HUDEP-2 (cell line): ENCODE results near the gene SLCO3A1.

Experiments used
- DNase-seq, 76 experiments: peaks; one replicate each; lab custom pipeline; 2025; ENCODE audit not compliant: unreplicated experiment in 76 of 76; lab: John Stamatoyannopoulos, UW

Gene SLCO3A1

DNA sequence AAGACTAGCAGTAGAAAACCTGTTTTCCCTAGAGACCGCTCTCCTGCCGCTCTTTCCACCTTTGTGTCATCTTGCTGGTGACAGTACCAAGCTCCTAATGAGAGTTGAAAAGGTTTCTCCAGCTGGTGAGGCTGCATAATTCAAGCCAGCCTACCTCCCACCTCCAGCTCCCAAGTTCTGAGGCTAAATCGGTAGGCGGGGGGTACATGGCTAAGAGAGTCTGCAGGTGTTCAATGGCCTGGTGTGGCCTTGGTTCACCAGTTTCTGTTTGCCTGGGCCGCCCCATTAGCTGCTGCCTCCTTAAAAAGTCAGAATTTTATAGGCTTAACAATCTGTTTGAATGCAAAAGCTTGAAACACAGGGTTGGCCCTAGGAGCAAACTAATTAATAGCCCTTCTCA is 262.8 kb downstream of the SLCO3A1 start:
- no peak for DNase-seq

DNA sequence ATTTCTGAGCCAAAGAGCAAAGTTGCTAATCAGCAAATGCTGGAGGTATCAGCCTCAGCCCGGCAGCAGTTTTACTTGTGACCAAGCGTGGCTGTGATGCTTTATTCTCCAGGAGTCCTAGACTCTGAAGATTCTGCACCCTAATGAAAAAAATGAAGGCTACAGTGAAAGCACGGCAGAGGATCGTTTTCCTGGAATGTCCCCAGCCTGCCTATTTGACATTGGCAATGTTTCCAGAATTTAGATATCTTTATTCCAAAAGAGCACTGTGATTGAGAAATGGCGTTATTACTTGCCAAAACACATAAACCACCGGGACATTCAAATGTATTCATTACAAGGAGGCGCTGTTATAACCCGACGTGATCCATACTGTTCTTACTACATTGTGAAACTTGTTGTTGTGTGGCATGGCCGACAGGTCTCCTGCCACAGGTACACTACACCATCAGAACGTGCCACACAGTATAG is 263.8 kb downstream of the SLCO3A1 start:
- no peak for DNase-seq

DNA sequence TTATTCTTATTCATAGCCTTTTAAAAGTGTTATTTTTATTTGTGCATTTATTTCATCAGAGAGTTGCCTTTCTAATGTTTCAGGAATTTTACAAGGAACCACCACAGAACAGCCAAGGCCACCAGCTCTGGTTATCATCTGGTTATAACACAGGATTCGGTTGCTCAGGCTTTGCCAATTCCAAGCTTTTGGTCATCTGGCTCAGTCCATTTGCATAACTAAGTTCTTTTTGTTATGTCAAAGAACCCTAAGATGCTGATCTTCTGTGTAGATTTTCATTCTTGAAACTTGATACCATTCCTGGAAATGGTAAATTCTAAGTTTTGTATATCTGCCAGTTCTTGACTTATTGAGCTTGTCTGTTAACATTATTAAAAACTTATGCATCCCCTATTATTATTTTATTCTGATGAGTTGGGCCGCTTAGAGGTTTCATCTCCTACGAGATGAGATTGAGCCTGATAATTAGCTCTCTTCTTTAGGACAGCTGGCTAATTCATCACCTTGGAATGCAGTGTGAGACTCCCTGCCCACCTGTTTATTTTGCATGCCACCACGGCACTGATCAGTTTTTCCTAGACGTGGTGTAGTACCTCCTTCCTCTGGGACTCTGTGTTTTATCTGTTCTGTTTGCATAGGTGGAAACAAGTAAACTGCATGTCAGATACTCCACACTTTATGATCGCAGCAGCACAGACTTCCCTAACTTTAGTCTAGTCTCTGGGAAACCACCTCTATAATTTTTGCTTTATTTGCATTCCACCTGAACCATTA is 264.8 kb downstream of the SLCO3A1 start:
- no peak for DNase-seq

DNA sequence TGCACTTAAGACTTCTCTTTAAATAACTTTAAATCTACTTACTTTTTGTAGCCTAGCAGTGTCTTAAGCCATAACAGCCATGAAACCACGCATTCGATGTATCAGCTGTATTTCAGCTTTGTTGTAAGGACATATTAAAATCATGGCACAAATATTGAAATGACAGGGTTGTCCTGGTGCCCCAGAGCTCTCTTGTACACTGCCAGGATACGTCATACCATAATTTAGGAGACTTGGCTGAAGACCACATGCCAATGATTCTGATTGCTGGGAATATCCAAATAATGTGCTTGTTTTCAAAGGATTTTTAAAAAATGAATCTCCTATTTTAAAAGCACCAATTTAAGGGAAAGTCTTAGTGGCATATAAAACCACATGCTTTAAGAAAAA is 265.4 kb downstream of the SLCO3A1 start:
- no peak for DNase-seq

DNA sequence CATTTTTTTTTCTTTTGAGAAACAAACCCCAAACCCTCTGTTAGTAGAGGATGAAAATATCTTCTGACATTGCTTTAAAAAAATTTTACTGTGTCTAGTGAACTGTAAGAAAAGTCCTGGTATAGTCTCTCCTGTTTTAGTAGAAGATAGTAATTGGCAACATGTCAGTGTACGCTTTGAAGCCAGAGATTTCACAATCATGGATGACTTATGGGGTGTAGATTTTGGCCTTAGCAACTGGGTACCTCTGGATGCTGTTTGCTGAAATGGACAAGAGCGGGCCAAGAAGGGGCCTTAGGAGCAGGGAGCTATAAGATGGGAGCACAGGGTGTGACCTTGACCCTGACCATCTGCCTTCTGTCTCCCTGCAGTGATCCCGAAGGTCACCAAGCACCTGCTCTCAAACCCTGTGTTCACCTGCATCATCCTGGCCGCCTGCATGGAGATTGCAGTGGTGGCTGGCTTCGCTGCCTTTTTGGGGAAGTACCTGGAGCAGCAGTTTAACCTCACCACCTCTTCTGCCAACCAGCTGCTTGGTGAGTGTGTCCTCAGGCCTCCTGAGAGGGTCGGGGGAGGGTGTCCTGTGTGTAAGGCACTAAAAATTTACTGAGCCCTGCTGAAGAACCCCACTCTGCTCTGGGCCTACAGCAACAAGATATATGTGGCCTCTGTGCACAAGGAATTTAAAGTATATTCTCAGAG is 266.7 kb downstream of the SLCO3A1 start:
- peak in 6 of 76 experiments; percentile 6 to 40 (median 20) for DNase-seq

DNA sequence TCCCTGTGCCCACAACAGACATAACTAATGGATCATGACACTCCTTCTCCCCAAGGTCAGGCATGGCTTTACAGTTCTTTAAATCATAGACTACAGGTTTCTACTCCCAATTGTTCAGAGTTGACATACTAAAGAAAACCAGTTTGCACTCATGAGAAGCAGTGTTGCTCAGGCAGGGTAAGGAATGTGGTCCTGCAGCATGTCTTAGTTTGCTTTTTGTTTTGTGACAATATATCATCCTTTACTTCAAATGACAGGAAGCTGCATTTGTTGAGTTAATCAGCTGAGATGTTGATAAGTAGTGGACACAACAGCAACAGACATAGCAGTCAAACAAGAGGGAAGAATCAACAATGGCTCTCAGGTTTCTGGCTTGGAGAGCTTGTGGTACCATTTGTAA is 267.5 kb downstream of the SLCO3A1 start:
- no peak for DNase-seq

DNA sequence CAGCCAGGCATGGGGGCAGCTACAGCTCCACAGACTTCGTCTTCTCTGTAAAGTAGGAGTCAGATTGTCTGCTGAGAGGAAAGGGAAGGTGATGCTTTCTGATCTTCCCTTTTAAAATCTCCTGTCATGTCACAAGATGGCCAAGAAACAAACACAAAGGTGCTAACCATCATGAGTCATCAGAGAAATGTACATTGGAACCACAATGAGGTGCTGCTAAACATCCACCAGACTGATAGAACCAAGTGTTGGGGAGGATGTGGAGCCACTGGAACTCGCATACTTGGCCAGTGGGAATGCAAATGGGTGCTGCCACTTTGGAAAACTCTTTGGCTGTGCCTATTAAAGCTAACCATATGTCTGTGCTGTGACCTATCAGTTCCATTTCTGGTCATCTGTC is 268.8 kb downstream of the SLCO3A1 start:
- no peak for DNase-seq

DNA sequence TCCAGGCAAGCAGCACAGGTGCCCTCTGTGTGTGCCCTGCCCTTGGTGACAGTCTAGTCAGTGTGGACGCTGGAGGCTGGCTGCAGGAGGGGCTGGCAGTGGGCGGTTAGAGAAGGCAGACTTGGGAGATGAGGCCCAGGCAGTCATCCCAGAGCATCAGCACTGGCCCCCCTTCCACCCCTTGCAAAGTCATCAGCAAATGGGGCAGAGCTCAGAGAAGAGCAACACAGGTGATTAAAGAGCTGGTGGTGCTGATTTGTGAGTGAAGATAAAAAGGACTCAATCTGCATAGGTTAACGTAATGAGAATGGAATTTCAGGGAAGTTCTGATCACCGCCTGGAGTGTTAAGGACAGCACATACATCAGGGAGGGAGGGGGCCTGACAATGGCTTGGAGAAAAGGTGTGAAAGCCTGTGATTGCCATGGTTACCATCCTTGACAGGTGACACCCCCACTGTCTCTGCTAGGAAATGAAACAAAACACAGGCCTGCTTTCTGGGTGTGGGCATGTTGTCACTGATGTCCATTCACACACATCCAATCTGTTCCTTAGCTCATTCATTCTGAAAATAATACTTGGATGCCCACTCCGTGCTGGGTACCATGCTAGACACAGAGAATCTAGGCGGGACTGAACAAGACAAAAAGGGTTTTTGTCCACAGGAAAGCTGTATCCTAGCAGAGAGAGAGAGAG is 270.6 kb downstream of the SLCO3A1 start:
- no peak for DNase-seq

DNA sequence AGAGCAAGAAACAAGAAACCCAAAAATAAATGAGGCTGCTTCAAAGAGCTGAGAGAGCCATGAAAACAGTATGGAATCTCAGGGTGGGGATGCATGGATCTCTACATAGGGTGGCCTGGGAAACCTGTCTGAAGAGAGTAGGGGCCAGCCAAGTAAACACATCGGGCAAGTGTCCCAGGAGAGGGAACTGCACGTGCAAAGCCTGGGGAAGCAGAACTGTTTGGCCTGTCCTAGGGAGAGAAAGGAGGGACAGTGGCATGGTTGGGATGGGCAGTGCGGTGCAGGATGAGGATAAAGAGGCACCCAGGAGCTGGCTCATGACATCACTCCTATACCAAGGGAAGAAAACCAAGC is 271.1 kb downstream of the SLCO3A1 start:
- no peak for DNase-seq

DNA sequence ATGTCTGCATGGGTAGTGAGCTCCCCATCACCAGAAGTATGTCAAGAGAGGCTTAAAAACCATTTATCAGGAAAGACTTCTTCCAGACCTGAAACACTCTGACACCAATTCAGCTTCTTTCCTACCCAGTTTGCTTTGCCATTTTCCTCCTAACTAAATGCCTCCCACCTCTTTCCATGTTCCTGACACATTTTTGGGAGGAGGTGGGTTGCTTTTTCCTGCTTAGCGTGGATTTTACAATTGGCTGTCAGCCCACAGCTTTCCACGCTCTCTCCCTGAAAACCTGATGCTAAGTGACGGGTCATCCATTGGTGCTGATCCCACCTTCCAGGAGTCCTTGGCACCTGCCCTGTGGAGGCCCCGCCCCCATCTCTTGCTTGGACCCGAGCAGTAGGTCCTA is 275.3 kb downstream of the SLCO3A1 start:
- DNase-seq, result no peak

DNA sequence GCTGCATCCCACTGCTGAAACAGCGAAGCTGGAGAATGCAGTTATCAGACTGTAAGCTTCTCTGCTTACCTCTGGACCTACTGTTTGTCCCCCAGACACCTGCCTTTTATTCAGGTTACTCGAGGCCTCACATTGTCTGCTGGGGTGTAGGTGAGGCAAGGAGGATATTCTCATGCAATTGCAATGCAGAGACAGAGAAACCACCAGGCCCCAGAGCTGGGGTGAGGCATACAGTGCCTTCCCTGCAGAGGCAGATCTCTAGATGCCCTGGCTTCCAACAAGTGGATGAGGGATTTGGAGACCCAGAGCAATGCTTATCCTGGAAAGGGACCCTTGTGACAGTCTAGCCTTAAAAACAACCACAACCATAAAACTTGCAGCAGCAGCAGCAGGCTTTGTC is 276.7 kb downstream of the SLCO3A1 start:
- DNase-seq, result no peak

DNA sequence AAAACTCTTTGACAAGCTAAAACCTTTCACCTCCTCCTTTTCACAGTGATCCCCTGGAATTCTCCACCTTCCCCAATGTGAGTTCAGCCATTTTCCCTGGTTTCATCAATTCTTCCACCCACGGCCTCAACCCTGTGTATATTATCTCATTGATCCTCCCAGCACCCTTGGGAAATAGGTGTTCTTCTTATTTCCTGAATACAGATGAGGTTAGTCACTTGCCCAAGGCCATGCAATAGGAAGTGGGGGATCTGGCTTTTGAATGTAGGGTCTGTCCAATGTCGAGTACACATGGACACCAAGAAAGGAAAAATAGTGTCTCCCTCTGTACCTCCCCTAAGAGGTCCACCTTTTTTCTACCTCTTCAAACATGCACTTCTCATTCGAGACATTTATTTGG is 277.4 kb downstream of the SLCO3A1 start:
- no peak for DNase-seq

DNA sequence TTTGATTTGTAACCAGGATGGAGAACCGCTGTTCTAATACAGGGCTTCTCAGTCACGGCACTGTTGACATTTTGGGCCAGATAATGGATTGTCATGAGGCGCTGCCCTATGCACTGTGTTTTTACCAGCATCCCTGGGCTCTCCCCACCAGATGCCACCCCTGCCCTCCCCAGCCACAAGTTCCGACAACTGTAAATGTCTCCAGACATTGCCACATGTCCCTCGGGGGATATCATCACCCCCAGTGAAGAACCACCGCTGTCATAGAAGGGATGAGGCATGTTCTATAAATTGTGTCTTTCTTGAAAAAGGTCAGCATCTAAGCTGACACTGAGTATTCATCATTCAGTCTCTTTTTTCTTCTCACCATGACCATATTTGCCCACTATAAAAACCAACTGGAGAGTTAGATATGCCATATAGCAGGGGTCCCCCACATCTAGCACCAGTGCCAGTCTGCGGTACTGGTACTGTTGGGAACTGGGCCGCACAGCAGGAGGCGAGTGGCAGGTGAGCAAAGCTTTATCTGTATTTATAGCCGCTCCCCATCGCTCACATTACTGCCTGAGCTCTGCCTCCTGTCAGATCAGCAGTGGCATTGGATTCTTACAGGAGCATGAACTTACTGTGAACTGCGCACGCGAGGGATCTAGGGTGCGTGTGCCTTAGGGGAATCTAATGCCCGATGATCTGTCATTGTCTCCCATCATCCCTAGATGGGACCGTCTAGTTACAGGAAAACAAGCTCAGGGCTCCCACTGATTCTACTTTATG is 279.7 kb downstream of the SLCO3A1 start:
- DNase-seq, result no peak

DNA sequence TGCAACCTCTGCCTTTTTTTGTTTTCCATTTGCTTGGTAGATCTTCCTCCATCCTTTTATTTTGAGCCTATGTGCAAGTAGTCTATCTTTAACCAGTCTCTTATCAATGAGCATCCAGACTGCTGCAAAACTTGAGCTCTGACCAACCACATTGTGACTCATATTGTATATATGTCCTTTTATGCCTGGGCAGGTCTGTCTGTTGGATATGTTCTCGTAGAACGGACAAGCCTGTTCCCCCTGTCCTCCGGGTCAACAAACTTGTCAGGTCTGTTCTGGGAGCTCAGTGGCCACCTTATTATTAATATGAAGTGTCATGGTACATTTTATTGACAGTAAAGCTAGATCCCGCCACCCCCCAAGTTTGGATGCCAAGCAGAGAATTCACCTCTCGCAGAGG is 287.3 kb downstream of the SLCO3A1 start:
- DNase-seq, result no peak

DNA sequence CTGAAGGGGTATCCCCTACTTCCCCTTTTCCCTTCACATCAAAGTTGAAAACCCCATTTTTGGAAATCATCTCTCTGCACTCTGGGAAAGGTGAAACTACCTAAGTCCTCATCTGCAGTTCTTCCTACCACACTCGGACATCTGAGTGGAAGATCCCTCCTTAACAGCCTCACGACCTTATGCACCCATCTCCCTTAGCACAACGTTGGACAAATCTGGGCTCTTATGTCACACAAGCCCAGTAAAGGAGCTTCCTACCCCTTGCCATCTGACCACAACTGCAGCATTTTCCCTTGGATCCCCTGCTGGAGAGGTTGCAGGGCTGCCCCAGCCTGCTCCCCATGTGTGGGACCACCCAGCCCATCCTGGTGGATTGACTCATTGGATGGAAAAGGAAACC is 288.1 kb downstream of the SLCO3A1 start:
- DNase-seq, result no peak

DNA sequence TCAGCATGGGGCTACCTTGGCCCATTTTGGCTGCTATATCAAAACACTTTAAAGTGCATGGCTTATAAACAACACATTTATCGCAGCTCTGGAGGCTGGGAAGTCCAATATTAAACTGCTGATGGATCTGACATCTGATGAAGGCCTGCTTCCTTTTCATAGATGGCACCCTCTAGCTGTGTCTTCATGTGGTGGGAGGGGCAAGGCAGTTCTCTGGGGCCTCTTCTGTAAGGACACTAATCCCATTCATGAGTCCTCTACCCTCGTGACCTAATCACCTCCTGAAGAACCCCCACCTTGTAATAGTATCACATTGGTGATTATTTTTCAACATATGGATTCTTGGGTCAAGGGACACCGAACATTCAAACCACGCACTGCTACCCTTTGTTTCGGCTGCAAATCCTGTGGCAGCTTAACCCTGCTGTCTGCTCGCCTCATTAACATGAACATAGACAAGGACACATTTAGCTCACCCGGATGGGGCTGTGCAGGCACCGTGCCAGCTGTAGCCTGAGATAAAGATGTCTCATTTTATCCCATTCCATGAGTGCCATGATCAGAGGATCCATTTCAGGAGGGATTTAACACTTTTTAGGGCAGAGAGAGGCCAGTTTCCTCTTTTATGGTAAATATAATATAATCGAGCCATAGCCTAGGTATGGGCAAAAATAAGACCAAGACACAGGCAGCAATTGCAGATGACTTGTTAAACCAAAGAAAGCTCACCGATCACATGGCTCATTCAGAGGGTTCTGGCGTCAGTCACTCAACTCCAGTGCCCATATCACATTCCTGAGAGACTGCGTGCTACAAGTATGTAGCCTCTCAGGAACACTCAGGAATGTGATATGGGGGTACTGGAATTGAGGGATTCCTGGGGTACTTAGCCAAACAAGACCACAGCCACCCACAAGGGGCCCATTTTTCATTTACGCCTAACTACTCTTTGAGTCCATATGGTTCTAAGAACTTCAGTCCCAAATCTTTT is 289.0 kb downstream of the SLCO3A1 start:
- DNase-seq, result no peak

DNA sequence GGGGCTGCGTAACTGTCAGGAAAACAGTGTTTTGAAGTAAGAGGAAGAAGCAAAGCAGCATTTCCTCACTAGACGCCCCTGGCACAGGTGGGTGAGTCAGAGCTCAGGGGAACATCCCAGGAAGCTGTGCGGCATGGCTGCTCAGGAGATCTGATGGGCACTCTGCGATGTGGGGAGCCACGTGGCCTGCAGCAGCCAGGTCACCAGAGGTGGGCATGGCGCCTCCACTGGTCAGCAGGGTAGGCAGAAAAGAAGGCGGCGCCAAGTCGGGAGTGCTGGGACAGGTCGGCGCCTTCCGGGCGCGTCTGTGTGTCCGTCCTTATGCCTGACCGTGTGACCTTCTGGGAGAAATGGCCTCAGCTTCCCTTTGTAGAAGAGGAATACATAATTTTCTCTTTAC is 290.3 kb downstream of the SLCO3A1 start:
- DNase-seq, result no peak

DNA sequence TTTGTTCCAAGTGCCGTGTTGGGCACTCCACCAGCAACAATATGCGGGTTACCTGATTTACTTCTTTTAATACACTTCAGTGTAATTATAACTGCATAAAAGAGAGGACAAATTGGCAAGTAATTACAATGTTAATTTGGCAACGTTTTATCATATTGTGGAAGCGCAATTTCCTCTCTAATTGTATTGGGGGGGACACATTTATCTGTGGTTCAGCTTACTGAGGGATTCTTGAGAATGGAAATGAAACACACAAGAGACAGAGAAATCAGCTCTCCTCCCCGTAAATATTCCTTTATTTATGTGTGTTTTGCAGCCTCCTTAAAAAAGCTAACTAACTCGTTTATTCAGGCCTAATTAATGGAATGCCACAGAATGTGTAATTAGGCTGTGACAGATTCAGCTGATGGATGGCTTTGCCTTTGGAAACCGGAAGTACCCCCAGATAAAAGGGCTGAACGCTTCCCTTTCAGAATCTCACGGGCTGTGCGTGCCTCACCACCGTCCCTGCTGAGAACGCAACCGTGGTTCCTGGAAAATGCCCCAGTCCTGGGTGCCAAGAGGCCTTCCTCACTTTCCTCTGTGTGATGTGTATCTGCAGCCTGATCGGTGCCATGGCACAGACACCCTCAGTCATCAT is 293.1 kb downstream of the SLCO3A1 start:
- no peak for DNase-seq

DNA sequence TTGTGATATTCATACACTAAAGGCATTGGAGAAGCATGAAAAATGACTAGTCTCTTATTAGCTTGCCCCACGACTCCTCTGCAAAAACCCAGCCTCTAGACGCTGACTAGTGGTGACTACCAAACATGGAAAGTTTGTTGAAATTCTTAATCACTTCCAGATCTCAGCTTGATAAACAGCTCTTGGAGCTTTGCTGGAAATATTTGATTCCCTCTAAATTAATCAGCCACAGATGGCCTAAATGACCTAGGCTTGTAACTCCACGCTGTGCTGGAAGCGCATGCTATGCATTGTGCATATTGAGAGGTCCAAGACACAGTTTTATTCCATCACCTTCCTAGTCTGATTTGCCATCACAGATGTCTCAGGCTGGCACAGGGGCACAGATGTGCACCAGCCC is 295.5 kb downstream of the SLCO3A1 start:
- no peak for DNase-seq
